Stimulated activated CD8-positive, alpha-beta memory T cell treated with anti-CD3 and anti-CD28 coated beads, Interleukin-7, amount 100 ng/mL, for 4 hours (primary cell): ENCODE measurements around the gene EIF3D.
A peak's percentile ranks its signal among the peaks of the same experiment; 100 is the strongest.
"Not testable (repeated sequence)": the region's sequence is repeated elsewhere in the genome, so short reads cannot be mapped to it uniquely, and the experiment has no call there.

ENCODE experiments used
- DNase-seq, 2 donors: peaks; one replicate each; pipeline ENCODE4 v3.0.0-alpha.2; 2020; ENCODE audit warnings: low read depth in 2 of 2

The EIF3D gene

DNA sequence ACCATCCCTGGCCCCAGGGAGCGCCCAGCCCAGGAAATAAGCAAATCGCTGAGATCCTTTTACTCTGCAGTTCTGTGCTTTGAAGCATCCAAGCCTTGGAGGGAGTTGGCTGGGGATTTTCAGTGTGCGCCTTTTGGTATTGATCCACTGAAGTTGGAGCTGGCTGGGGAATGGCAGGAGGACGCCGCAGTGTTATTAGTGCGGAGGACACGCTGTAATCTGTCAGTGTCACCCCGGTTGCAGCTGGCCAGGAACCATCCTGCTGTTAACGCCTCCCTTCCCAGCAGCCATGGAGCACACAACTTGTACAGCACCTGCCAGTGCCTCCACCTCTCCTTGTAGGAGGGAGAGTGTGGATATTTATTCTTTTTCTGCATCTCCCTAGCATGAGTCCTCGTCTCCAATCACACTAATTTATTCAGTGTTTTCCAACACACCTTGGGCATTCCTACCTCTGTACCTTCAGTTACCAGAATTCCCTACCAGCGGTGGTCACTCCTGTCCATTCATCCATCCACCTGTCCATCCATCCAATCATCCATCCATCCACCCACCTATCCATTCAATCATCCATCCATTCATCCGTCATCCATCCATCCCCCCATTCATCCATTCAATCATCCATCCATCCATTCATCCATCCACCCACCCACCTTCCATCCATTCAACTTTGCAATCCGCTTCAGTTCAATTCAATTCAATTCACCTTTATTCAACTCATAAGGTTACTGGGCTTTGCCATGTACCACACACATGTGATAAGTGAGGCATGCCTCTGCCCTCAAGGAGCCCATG lies 21.9 kb upstream of the EIF3D start:
- DNase-seq: no peak

DNA sequence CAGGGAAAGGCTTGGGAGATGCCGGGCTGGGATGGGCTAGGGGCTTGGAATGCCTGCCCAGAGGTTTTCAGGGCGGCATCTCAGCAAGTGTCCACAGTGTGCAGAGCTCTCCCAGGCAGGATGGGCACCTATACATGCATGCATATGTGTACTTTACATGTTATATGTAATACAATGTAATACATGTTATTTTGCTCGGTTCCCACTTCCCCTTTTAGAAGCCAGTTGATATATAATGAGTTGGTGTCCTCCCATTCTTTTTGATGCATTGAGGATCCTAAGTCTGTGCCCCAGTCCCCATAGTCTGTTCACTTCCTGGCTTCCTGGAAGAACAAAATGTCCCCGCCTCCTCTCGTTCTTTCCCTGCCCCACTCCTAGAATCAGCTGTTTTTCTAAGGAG lies 20.1 kb upstream of the EIF3D start:
- no peak for DNase-seq

DNA sequence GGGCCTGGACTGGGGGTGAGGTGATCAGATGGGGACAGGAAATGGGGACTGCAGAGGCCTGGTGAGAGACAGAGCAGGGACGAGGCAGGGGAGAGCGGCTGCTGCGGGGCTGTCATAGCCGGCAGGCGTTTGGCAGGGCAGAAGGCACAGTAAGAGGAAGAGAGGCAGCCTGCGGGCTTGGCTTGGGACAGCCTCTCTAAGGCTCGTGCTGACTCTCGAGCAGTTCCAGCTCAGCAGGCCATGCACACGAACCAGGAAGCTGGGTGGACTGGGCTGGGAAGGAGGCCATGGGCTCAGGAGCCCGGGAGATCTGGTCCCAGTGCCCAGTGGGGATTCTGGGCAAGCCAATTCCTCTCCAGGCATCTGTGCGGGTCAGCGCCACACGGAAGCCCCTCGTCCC lies 19.6 kb upstream of the EIF3D start:
- DNase-seq: no peak

DNA sequence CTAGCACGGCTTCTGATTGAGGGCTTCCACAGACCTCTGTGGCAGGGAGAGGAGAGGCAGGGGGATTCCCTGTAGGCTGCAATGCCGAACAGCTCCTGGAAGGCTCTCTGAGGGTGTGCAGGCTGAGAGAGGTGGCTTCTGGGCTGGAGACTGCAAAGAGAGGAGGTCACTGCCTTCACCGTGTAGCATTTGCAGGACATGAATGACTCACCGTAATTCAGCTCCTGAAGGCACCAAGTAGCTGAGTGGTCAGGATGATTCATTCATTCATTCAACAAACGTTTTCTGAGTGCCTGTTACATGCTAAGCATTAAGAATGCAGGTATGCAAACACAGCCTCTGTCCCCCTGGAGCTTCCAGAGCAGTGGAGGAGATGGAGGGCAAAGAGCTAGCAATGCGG lies 18.0 kb upstream of the EIF3D start:
- DNase-seq: no peak

DNA sequence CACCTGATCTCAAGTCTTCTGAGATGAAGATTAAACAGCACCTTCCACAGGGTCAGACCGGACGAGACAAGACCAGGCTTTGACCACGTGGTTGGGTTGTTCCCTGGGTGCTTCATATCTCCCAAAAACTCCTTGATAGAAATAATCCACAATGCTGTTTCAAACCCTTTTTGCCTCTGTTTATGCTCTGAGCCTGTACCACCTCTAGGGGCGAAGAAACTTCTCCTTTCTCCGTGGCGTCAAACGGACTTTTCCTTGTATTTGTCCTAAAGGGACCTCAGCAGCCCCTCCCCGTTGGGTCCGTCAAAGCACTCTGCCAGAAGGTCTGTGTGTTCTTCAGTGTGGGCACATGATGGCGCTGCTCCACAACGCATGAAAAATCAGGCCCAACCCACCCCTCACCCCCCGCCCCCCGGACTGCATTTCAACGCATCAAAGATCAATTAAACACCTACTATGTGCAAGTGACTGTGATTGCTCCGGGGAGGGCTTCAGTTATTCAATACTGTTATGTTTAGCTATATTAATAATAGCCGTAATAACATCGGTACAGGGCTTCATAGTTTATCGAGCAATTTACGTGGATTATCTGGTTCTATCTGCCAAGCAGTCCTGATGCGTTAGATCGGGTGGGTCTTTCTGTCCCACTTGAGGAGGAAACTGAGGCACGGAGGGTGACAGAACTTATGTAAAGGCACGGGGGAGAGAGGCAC lies 17.3 kb upstream of the EIF3D start:
- DNase-seq: no peak

DNA sequence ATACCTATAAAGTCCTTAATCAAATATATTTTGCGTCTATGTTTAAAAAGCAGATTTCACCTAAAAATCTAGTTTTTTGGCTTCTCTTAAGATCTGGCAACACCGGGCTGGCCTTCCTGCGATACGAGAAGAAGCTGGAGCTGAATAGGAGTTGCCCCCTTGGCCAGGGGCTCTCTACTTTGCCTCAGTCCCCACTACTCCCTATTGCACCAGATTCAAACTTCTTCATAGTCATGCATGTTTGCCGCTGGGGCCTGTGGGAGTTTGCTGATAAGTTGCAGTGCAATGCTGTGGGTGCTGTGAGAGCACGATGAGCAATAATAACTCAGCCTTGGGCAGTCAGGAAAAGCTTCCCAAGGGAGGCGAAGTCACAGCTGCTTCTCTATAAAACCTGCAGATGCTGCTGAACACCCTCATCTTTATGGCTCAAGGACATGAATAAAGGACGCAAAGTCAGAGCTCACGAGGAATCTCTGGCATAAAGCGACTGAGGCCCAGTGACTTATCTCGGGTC lies 15.2 kb upstream of the EIF3D start:
- DNase-seq: no peak

DNA sequence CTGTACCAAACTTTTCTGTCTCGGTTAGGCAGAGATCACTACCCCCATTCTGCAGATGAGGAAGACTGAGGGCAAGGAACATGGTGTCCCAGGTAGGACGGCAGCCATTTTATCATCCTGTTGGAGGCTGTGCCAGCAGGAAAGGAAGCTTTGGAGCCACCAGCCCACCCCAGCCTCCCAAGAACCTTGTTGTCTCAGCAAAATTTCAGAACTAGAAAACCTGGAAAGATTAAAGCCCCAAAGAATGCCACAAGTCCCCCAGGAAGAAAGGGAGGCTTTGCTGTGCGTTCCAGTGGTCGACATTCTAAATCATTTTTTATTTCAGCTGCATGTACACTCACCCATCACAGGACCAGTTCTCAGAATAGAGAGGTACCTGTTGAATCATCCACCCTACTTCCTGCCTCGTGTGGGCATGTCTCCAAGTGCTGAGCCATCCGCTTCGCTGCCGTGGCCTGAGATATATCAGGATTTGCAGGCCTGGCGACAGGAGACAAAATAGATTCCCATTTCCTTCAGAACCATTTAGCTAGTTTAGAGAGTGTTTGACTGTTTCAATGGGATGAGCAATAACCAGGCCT lies 13.0 kb upstream of the EIF3D start:
- DNase-seq: peak; percentile 14 to 17

DNA sequence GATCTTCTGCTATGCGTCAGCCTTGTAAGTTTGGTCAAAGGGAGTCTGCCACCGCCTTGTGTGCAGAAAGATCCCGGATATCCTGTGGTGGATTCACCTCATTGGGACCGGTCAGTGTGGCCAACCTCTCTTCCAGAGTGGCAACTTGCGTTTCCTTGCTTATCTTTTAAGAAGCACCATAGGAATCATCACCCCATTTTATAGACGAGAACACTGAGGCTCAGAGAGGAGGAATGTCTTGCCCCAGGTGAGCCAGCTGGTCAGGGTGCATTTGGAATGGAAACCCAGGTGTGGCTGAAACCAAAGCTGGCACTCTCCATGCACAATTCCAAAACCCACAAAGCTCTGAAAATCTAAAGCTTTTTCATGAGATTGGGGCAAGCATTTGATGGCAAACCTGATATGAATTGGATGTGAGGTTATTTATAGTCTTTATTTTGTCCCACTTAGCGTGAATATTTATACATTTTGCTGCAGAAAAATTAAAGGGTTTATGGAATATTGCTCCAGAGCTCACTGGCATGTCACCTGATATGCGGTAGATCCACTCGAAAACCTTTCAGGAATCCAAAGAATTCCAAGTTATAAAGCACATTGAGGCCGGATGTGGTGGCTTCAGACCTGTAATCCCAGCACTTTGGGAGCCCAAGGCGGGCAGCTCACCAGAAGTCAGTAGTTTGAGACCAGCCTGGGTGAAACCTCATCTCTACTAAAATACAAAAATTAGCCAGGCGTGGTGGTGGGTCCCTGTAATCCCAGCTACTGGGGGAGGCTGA lies 12.1 kb upstream of the EIF3D start:
- no peak for DNase-seq

DNA sequence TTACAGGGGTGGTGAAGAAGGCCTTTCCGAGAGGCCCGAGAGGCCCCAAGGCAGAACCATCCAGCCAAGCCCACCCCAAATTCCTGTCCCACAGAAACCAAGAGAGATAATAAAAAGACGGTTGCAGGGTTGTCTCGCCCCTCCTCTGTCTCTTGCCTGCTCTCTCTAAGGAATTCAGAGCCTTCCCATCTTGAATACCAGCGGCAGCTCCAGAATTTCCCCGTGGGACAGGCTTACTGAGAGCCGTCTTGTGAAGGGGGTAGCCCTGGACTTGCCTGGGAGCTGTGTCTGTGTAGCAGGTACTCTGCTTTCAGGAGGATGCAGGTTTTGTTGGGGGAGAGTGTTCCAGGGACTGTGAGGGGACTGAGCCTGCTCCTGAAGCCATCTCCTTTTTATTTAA lies 9.6 kb upstream of the EIF3D start:
- no peak for DNase-seq

DNA sequence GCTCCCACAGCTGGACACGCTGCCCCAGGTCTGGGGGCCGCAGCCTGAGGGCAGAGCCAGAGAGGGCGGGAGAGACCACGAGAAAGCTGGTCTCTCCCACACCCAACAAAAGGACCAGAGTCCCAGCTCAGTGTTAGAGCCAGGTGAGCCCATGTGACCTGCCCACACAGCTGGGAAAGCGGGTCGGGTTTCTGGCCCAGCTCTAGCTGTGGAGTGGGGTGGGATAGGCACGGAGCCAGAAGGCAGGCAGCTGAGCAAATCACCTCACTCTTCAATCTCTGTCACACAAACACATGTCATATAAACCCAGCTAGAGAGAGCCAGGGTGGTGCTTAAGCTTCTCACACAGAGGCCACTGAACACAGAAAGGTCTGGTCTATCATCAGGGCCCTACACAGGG lies 7.8 kb upstream of the EIF3D start:
- DNase-seq: no peak

DNA sequence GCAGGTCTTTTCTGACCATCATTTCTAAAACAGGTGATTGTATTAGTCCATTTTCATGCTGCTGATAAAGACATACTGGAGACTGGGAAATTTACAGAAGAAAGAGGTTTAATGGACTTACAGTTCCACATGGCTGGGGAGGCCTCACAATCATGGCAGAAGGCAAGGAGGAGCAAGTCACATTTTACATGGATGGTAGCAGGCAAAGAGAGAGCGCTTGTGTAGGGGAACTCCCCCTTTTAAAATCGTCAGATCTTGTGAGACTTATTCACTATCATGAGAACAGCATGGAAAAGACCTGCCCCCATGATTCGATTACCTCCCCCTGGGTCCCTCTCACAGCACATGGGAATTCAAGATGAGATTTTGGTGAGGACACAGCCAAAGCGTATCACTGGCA lies 4.4 kb upstream of the EIF3D start:
- DNase-seq: not testable (repeated sequence)

DNA sequence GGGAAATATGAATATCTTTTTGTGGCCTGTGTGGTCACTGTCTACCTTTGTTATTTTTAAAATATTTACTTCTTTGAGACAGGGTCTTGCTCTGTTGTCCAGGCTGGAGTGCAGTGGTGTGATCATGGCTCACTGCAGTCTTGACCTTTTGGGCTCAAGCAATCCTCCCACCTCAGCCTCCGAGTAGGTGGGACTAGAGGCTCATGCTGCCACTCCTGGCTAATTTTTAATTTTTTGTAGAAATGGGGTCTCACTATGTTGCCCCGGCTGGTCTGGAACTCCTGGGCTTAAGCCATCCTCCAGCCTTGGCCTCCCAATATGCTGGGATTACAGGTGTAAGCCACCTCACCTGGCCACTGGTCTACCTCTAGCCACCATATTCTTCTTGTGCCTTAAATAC lies 3.5 kb upstream of the EIF3D start:
- DNase-seq: no peak

DNA sequence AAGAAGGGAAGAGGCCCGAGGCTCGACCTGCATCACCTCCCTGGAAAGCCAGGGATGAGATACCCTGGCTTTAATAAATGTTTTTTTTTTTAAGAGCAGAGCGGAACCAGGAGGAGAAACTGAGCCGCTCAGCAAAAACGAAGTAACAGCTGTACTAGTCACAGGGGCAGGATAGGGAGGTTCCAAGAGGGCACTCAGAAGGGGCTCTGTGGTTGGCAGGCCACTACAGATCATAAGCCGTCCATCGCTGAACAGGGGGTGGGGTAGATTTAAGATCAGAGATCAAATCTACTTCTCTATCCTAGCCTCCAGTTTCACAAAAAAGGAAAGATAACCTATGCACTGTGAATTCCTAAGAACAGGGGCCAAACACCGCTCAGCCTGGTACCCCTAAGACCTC lies 625 bp downstream of the EIF3D start:
- DNase-seq: no peak

DNA sequence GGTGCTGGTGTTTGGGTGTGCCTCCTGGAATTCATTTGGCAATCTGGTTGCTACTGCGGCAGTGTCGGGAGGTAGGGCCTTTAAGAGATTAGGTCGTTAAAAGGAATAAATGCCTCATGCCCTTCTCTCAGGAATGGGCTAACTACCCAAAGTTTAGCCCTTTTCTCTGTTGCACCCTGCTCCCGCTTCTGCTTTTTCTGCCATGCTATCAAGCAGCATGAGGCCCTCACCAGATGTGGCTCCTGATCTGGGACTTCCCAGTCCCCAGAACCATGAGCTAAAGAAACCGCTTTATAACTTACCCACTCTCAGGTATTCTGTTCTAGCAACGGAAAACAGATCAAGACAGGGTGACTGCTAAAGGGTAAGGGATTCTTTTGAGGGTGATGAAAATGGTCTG lies 6.3 kb downstream of the EIF3D start:
- no peak for DNase-seq

DNA sequence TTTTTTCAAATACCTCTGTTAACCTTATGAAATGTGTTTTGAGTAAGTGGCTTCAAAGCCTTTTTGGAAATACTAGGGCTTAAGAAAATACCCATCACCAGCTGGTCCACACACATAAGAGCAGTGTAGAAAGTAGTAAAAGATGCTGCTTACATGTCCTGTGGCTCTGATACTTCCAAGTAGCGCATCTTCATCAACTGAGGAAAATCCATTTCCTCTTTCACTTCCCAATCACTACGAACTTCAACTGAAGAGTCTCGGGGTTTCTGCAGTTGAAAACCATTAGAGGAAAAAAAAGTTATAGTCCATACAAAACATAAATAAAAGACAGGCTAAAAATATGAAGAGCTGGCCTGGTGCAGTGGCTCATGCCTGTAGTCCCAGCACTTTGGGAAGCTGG lies 8.5 kb downstream of the EIF3D start:
- DNase-seq: no peak

DNA sequence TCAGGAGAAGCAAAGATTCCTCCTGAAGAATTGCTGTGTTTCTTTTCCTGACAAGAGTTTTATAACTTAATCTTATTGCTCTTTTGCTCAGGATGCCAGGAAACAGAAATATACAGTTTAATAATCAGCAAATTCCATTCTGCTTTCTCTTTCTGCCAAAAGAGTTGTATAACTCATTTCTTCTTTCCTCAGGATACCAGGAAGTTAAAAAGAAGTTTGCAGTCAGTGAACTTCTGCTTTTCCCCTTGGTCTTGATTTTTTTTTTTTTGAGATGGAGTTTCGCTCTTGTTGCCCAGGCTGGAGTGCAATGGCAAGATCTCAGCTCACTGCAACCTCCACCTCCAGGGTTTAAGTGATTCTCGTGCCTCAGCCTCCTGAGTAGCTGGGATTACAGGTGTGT lies 9.1 kb downstream of the EIF3D start:
- not testable (repeated sequence) for DNase-seq

DNA sequence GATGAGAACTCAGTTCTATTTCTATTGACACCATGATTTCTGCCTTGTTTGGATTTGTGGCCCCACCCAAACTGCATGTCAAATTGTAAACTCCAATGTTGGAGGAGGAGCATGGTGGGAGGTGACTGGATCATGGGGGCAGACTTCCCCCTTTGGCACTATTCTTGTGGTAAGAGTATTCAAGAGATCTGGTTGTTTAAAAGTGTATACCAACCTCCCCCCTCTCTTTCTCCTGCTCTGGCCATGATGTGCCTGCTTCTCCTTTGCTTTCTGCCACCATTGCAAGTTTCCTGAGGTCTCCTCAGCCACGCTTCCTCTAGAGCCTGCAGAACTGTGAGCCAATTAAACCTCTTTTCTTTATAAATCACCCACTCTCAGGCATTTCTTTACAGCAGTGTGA lies 14.2 kb downstream of the EIF3D start:
- DNase-seq: no peak

DNA sequence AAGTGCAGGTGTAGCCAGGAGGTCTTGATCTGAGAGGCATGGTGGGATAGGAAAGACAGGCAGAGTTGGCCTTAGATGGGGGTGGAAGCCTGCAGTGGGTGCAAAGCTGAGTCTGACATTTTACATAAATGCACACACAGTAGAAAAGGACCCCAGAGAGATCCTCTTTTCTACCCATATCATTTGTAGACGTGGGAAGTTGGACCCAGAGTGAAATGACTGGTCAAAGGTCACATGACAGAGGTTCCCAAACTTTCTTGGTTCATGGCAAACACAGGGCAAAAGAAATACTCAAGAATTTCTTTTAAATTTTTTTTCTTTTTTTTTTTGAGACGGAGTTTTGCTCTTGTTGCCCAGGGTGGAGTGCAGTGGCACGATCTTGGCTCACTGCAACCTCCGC lies 16.0 kb downstream of the EIF3D start:
- DNase-seq: no peak

DNA sequence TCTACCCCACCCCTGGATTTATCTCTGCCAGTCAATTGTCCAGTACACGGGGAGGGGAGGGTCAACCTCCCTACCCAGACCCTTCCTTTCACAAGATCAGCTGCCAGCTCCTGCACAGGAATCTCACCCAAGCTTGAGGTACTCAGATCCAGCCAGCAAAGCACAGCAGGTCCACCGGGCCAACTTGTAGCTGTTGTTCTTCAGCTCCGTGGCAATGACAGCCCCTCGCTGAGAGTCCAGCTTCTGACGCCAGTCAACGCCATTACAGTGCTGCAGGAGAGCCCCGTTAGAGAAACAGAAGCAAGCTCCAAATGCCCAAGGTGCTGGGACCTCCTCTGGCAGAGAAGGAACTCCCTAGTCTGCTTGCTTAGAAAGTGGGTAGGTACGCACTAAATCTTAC lies 16.6 kb downstream of the EIF3D start:
- no peak for DNase-seq

DNA sequence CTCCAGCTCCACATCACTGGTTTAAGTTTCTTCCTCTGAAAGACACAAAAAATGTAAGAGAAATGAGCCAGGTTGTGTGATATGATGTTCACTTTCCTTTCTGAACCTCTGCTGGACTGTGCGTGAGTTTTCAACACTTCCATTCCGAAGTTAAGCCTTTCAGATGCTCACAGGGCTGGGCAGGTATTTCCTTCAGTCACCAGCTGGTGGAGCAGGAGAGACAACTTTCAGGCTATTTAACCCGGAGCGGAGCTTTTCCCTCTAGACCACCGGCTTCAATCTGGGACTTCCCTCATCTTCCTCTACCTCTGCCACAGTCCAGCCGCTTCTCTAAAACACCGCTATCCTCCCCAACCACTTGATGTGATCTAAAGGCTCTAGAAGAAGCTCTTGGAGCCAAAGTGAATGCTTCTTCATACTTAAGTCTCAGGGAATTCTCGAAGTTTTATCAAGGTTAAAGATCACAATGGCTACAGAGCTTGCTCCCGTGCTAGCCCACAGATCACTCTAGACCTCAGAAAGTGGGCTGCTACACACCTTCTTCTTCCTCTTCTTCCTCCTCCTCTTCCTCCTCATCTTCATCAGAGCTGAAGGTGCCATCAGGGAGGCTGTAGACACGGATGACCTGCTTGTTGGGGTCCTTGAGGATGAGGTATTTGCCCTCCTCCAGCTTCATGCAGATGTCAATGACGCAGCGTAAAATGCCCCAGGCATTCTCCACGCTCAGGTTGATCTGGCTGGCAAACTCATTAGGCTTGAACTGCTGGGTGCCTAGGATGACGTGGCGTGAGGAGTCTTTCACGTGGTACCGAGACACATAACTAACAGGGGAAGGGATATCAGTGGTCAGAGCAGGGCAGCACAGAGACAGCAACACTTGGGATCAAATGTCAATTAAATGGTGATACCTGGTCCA lies 17.7 kb downstream of the EIF3D start:
- DNase-seq: no peak

DNA sequence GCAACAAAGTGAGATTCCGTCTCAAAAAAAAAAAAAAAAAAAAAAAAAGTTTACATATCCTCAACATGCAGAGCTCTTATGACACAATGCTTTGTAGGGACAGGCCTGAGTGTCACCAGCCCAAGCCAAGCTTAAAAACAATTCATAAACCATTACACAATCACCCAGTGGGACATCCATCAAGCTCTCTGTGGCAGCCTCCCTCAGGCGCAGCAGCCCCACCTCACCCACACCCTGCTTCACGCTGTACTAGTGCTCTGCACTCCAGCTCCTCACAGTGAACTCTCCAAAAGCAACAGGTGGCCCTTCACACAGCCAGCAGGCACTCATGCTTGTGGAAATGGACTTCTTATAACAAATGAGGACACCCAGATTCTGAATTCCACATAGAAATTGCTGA lies 18.6 kb downstream of the EIF3D start:
- no peak for DNase-seq
